WTC11 (cell line): ENCODE measurements around the gene MUC20. TPM values are rescaled to one million over a fixed set of nuclear protein-coding genes. Genes with fewer than 3 reads are reported as not detected.
A peak's percentile ranks its signal among the peaks of the same experiment; 100 is the strongest.
"Not testable (repeated sequence)": the region's sequence is repeated elsewhere in the genome, so short reads cannot be mapped to it uniquely, and the experiment has no call there.

Source experiments
- ATAC-seq: fragments of 200-7000 bp; cut with Tn5 transposase; 2 replicates; pipeline ENCODE4 v1.10.0; 2021; ENCODE audit warnings: mild to moderate bottlenecking, moderate library complexity
- CTCF ChIA-PET: fragments of 300-600 bp; sonication (Branson Sonifier 250); formaldehyde crosslinking; loops from one replicate; lab custom pipeline; 2021; ENCODE audit warnings: antibody characterized with exemption; lab: Charles Lee
- POLR2A ChIA-PET: fragments of 350-600 bp; sonication (Branson Sonifier 250); formaldehyde crosslinking; loops from one replicate; lab custom pipeline; 2021; ENCODE audit warnings: antibody characterized with exemption; lab: Charles Lee
- DNase-seq: peaks from one replicate; pipeline ENCODE4 v3.0.0; 2021; ENCODE audit warnings: low spot score
- H3K27ac Mint-ChIP-seq: 2 replicates; pipeline ENCODE4 v1.8.0; 2021; ENCODE audit warnings: mixed read lengths
- H3K27me3 Mint-ChIP-seq: 2 replicates; pipeline ENCODE4 v1.8.0; 2021; ENCODE audit warnings: low read depth, mild to moderate bottlenecking, moderate library complexity, mixed read lengths
- H3K36me3 Mint-ChIP-seq: 2 replicates; pipeline ENCODE4 v1.8.0; 2021; ENCODE audit warnings: mixed read lengths
- H3K4me1 Mint-ChIP-seq: 2 replicates; pipeline ENCODE4 v1.8.0; 2022; ENCODE audit warnings: mixed read lengths
- H3K4me3 Mint-ChIP-seq: 2 replicates; pipeline ENCODE4 v1.8.0; 2021; ENCODE audit warnings: mild to moderate bottlenecking, moderate library complexity, mixed read lengths
- H3K9me3 Mint-ChIP-seq: 2 replicates; pipeline ENCODE4 v1.8.0; 2021; ENCODE audit warnings: mixed read lengths
- CBFB ChIP-seq: sonication (generic); formaldehyde crosslinking; IDR thresholded peaks from 2 replicates; pipeline ENCODE4 v1.8.1; 2022; ENCODE audit warnings: mild to moderate bottlenecking, low read depth, missing genetic modification reagents
- CREM ChIP-seq: sonication (generic); formaldehyde crosslinking; IDR thresholded peaks from 2 replicates; pipeline ENCODE4 v1.8.1; 2022; ENCODE audit warnings: mild to moderate bottlenecking, missing genetic modification reagents, moderate library complexity
- EMX1 ChIP-seq: fragments of 250-450 bp; sonication (Bioruptor Pico); IDR thresholded peaks from 2 replicates; pipeline ENCODE4 v1.8.0; 2021; ENCODE audit warnings: mild to moderate bottlenecking
- FOXP1 ChIP-seq: sonication (generic); formaldehyde crosslinking; IDR thresholded peaks from 2 replicates; pipeline ENCODE4 v1.8.0; 2022; ENCODE audit warnings: missing genetic modification reagents, mild to moderate bottlenecking, moderate library complexity, borderline replicate concordance
- JAZF1 ChIP-seq: fragments of 250-450 bp; sonication (Bioruptor Pico); IDR thresholded peaks from 2 replicates; pipeline ENCODE4 v1.9.0; 2021; ENCODE audit warnings: moderate library complexity, mild to moderate bottlenecking, inconsistent platforms
- MXD4 ChIP-seq: fragments of 250-450 bp; sonication (Bioruptor Pico); IDR thresholded peaks from 2 replicates; pipeline ENCODE4 v1.8.0; 2021; ENCODE audit warnings: mild to moderate bottlenecking, moderate library complexity, borderline replicate concordance
- OVOL2 ChIP-seq: fragments of 250-450 bp; sonication (Bioruptor Pico); IDR thresholded peaks from 2 replicates; pipeline ENCODE4 v1.9.0; 2021; ENCODE audit warnings: mild to moderate bottlenecking, borderline replicate concordance
- TP53 ChIP-seq: sonication (generic); formaldehyde crosslinking; IDR thresholded peaks from 2 replicates; pipeline ENCODE4 v1.8.1; 2023; ENCODE audit warnings: mild to moderate bottlenecking, missing genetic modification reagents
- ZNF671 ChIP-seq: fragments of 250-450 bp; sonication (Bioruptor Pico); IDR thresholded peaks from 2 replicates; pipeline ENCODE4 v1.8.0; 2021; ENCODE audit warnings: mild to moderate bottlenecking
- total RNA-seq: library from RNA; stranded (reverse); gene quantifications from 3 replicates; pipeline ENCODE4 v1.2.3, GENCODE V29; 2021
- TF ChIP-seq, protein P1 (sequence below): fragments of 250-450 bp; sonication (Bioruptor Pico); IDR thresholded peaks from 2 replicates; pipeline ENCODE4 v1.9.0; 2021; ENCODE audit warnings: moderate library complexity, mild to moderate bottlenecking, inconsistent platforms, borderline replicate concordance
- TF ChIP-seq, protein P2 (sequence below): sonication (generic); formaldehyde crosslinking; IDR thresholded peaks from 2 replicates; pipeline ENCODE4 v1.8.0; 2022; ENCODE audit warnings: mild to moderate bottlenecking, missing genetic modification reagents
- TF ChIP-seq, protein P3 (sequence below): fragments of 250-450 bp; sonication (Bioruptor Pico); IDR thresholded peaks from 2 replicates; pipeline ENCODE4 v1.9.0; 2021; ENCODE audit warnings: mild to moderate bottlenecking
- TF ChIP-seq, protein P4 (sequence below): sonication (generic); formaldehyde crosslinking; IDR thresholded peaks from 2 replicates; pipeline ENCODE4 v1.8.0; 2022; ENCODE audit warnings: mild to moderate bottlenecking, missing genetic modification reagents

The MUC20 gene
- total RNA-seq, 1 experiment from 2014 or later: 0.77 TPM

DNA sequence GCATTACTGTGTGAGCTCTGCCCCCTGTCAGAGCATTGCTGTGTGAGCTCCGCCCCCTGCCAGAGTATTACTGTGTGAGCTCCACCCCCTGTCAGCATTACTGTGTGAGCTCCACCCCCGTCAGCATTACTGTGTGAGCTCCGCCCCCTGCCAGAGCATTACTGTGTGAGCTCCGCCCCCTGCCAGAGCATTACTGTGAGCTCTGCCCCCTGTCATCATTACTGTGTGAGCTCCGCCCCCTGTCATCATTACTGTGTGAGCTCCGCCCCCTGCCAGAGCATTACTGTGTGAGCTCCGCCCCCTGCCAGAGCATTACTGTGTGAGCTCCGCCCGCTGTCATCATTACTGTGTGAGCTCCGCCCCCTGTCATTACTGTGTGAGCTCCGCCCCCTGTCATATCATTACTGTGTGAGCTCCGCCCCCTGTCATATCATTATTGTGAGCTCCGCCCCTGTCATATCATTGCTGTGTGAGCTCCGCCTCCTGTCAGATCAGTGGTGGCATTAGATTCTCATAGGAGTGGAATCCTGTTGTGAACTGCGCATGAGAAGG, 33.5 kb upstream of the MUC20 start:
- POLR2A ChIA-PET, H3K4me1 Mint-ChIP-seq, H3K27me3 Mint-ChIP-seq, H3K4me3 Mint-ChIP-seq, ATAC-seq: not testable (repeated sequence)
- DNase-seq: peak; percentile 54
- CTCF ChIA-PET: interaction anchor here (1.2 to 1.4 kb wide), 3 partner anchors 60 to 207 kb away, joined by 3 to 5 read pairs (median 4); no protein-coding TSS in a partner anchor
- peaks cover 53% of the 10 kb centered on the region for H3K36me3 Mint-ChIP-seq
- H3K27ac Mint-ChIP-seq: peak overlapping the region; percentile 16; the same call in 1 of the 2 replicates
- peaks cover 13% of the 10 kb centered on the region for H3K9me3 Mint-ChIP-seq

DNA sequence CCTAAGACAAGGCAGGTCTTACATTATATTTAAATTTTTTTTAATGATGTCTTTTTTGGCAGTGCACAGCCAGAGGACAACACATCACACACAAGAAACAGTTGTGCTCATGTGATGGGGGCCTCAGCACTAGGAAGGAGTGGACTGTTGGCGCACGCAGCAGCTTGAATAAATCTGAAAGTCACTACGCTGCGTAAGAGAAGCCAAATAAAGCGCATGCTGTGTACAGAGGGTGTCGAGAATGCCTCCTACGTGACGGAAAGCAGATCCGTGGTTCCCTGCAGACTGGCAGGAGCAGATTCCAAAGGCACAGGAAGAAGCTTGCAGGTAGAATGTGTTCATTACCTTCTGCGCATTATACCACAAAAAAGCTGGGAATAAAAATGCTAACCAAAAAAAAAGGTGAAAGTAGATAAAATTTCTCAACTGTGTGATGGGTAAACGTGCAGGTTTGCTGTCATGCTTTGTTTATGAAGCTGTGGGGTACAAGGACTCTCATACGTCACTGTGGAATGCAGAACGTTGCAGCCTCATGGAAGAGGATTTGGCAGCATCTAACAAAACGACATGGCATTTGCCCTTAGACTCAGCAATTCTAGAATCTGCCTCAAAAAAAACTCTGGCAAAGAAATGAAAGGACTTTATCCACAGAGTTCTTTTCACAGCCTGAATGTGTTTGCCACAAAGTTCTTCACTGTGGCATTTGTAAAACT, 32.2 kb upstream of the MUC20 start:
- CTCF ChIA-PET, POLR2A ChIA-PET, H3K27ac Mint-ChIP-seq, DNase-seq, H3K4me3 Mint-ChIP-seq, ATAC-seq, H3K27me3 Mint-ChIP-seq, H3K4me1 Mint-ChIP-seq: not testable (repeated sequence)
- H3K36me3 Mint-ChIP-seq: peaks cover 52% of the 10 kb centered on the region
- H3K9me3 Mint-ChIP-seq: peaks cover 13% of the 10 kb centered on the region

DNA sequence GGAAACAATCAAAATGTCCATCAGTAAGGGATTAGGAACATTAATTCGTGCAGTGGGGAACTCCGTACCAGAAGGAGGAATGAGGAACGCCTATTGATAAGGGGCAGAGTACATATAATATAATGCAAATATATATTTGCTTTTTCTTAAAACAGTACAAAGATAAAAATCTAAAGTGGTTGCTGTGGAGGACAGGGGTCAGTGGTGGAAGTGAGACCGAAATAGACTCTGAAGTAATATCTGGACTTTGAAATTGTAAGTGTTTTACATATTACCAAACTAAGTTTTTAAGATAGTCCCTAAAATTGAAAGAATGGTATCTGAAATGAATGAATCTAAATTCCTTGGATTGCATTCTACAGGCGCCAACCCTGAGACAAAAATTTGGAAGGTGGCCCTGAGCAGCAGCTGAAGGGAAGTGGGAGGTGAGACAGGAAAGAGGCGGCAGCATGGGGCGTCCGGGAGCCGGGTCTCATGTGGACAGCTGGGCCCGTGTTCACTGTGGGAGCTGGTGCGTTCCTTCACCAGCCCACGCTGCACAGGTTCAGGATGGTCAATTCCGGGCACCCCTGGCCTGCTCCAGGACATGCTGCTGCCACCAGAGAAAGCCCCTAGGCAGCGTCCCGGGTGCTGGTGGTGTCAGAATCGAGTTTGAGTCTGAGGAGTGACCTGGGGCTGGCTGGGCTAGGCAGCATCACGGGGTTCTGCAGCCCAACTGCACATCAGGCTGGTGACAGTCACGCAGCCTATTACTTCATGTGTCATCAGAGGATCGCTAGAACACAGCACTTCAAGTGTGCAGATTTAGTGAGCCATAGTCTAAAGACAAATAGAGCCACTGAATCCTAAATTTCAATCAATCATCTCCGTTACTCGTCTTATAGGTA, 31.4 kb upstream of the MUC20 start:
- ATAC-seq, CTCF ChIA-PET, H3K27ac Mint-ChIP-seq, H3K4me1 Mint-ChIP-seq, POLR2A ChIA-PET, DNase-seq, H3K27me3 Mint-ChIP-seq, H3K4me3 Mint-ChIP-seq: not testable (repeated sequence)
- Mint-ChIP-seq H3K9me3 (peaks cover 13% of the 10 kb centered on the region), H3K36me3 (peaks cover 44% of the 10 kb centered on the region)

DNA sequence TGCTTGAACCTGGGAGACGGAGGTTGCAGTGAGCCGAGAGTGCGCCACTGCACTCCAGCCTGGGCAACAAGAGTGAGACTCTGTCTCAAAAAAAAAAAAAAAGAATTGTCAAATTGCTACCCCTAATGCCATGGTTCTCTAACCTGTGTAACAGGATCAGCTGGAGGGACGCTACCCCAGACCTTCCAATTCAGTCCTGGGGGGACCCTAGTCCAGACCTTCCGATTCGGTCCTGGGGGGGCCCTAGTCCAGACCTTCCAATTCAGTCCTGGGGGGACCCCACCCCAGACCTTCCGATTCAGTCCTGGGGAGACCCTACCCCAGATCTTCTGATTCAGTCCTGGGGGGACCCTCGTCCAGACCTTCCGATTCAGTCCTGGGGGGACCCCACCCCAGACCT, 29.8 kb upstream of the MUC20 start:
- no peak for ATAC-seq
- peaks cover 33% of the 10 kb centered on the region for H3K36me3 Mint-ChIP-seq
- ChIA-PET POLR2A (no interaction called here), CTCF (no interaction called here)
- peaks cover 13% of the 10 kb centered on the region for H3K9me3 Mint-ChIP-seq
- no peak for TF ChIP-seq FOXP1 (CRISPR knock-in tag)
- TF ChIP-seq TP53 (CRISPR knock-in tag): no peak
- no peak for TF ChIP-seq CREM (CRISPR knock-in tag)
- no peak for TF ChIP-seq OVOL2 (CRISPR knock-in tag)
- no peak for TF ChIP-seq MXD4 (CRISPR knock-in tag)
- TF ChIP-seq EMX1: no peak
- TF ChIP-seq CBFB (CRISPR knock-in tag): no peak
- TF ChIP-seq, protein P1, sequence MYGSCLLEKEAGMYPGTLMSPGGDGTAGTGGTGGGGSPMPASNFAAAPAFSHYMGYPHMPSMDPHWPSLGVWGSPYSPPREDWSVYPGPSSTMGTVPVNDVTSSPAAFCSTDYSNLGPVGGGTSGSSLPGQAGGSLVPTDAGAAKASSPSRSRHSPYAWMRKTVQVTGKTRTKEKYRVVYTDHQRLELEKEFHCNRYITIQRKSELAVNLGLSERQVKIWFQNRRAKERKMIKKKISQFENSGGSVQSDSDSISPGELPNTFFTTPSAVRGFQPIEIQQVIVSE: no peak
- TF ChIP-seq, protein P2, sequence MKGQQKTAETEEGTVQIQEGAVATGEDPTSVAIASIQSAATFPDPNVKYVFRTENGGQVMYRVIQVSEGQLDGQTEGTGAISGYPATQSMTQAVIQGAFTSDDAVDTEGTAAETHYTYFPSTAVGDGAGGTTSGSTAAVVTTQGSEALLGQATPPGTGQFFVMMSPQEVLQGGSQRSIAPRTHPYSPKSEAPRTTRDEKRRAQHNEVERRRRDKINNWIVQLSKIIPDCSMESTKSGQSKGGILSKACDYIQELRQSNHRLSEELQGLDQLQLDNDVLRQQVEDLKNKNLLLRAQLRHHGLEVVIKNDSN (CRISPR knock-in tag): no peak
- no peak for TF ChIP-seq ZNF671
- TF ChIP-seq, protein P3, sequence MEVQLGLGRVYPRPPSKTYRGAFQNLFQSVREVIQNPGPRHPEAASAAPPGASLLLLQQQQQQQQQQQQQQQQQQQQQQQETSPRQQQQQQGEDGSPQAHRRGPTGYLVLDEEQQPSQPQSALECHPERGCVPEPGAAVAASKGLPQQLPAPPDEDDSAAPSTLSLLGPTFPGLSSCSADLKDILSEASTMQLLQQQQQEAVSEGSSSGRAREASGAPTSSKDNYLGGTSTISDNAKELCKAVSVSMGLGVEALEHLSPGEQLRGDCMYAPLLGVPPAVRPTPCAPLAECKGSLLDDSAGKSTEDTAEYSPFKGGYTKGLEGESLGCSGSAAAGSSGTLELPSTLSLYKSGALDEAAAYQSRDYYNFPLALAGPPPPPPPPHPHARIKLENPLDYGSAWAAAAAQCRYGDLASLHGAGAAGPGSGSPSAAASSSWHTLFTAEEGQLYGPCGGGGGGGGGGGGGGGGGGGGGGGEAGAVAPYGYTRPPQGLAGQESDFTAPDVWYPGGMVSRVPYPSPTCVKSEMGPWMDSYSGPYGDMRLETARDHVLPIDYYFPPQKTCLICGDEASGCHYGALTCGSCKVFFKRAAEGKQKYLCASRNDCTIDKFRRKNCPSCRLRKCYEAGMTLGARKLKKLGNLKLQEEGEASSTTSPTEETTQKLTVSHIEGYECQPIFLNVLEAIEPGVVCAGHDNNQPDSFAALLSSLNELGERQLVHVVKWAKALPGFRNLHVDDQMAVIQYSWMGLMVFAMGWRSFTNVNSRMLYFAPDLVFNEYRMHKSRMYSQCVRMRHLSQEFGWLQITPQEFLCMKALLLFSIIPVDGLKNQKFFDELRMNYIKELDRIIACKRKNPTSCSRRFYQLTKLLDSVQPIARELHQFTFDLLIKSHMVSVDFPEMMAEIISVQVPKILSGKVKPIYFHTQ (CRISPR knock-in tag): no peak
- no peak for TF ChIP-seq JAZF1 (CRISPR knock-in tag)
- TF ChIP-seq, protein P4, sequence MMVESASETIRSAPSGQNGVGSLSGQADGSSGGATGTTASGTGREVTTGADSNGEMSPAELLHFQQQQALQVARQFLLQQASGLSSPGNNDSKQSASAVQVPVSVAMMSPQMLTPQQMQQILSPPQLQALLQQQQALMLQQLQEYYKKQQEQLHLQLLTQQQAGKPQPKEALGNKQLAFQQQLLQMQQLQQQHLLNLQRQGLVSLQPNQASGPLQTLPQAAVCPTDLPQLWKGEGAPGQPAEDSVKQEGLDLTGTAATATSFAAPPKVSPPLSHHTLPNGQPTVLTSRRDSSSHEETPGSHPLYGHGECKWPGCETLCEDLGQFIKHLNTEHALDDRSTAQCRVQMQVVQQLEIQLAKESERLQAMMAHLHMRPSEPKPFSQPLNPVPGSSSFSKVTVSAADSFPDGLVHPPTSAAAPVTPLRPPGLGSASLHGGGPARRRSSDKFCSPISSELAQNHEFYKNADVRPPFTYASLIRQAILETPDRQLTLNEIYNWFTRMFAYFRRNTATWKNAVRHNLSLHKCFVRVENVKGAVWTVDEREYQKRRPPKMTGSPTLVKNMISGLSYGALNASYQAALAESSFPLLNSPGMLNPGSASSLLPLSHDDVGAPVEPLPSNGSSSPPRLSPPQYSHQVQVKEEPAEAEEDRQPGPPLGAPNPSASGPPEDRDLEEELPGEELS: no peak
- TF ChIP-seq, all 79 proteins: peak for 0
- DNase-seq: no peak
- H3K4me1 Mint-ChIP-seq: peaks cover under 1% of the 10 kb centered on the region; the same call in 1 of the 2 replicates
- H3K27ac Mint-ChIP-seq: no peak overlapping the region
- H3K27me3 Mint-ChIP-seq: no peaks in the 10 kb centered on the region
- H3K4me3 Mint-ChIP-seq: no peak overlapping the region

DNA sequence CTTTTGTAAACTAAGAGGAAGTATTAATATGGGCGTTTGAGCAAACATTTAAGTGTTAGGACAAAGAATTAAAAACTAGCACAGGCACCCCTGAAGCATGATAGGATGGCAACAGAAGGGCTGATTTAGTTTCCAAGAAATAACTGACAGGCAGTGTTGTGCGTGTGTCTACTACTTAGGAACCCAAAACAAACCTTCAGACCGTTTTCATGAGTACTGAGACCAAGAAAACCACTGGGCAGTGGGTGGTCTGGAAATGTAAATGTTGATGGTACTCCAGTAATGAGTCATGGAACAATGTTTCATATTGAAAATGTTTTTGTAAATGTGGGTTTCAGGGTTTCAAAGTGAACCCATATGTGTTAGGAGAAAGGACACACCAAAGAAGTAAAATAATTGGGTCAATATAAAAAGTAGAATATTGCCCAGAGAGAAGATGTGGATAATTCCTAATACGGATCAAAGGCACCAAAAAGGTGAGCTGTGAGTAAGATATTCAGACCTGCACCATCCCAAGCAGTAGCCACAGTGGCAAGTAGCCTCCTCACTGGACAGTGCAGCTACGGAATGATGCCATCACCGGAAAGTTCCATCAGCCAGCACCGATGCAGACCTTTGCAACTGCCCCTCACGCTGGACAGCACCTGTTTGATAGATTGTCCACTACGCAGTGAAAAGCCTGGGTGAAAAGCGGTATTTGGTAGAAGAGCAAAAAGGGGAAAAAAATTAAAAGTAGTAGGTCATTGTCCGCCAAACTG, 29.0 kb upstream of the MUC20 start:
- CTCF ChIA-PET, H3K27ac Mint-ChIP-seq: not testable (repeated sequence)

More for the DNA sequence above, 29.0 kb upstream of the MUC20 start:
- POLR2A ChIA-PET, H3K4me3 Mint-ChIP-seq, H3K27me3 Mint-ChIP-seq, H3K9me3 Mint-ChIP-seq, DNase-seq, H3K4me1 Mint-ChIP-seq, ATAC-seq: not testable (repeated sequence)
- H3K36me3 Mint-ChIP-seq: peaks cover 25% of the 10 kb centered on the region
